T1000 (cell line): ENCODE results near the gene KASH5.
"Not testable (repeated sequence)": the region's sequence is repeated elsewhere in the genome, so short reads cannot be mapped to it uniquely, and the experiment has no call there.

Experiments used
- DNase-seq: peaks from one replicate; lab custom pipeline; 2025; ENCODE audit warnings: mixed read lengths; lab: John Stamatoyannopoulos, UW

The KASH5 gene

DNA sequence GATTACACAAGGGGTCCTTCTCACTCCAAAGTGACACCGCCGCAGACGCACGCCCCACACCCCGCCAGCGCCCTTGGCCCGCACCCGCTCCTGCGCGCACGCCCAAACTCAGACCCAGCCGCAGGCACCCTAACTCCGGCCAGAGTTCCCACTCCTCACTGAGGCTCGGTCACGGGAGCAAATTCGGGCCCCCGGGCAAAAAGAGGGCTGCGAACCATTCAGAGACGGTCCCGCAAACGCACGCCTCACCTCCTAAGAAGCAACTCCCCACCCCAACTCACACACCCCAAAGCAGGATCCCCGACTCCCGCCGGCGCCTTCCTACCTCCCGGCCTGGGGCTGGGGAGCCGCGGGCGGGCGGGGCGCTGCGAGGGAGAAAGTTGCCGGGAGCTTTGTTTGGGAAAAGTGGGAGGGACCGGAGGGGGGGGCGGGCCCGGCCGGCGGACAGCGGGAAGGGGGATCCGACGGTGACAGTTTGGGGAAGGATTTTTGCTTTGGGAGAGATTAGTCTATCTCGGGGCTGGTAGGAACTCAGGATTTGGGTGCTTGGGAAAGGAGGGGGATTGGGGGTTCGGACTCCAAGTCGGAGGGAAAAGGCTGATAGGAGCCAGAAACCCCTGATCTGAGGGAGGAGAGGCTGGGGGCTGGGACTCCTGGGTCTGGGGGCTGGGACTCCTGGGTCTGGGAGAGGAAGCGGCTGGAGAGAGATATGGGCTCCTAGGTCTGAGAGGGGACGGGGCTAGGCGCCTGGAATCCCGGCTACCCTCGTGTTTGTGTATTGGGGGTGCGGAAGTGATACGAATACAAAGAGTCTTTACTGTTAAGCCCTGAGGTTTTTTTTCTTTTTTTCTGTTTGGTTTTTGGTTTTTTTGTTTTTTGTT lies 25.8 kb upstream of the KASH5 start, which contains the start of gene TEAD2:
Gene TEAD2, minus strand, starts transcription at position 369 of the 881 bp plus-strand sequence. CDS start 2,341 bp downstream, outside the sequence.
- peak; percentile 14 for DNase-seq

DNA sequence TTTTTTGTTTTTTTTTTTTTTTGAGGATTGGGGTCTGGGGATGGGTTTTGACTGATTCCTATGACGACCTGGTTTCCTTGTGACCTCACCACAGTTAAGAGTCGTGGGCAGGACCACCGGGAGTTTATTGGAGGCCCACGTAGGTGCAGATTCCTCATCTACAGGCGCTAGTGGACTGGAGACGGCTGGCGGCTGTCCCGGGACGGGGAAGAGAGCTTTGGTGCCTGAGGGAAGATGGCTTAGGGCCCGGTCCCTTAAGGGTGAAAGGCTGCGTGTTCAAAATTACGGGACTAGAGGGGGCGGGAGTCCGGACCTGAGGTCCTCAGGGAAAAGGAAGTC lies 25.2 kb upstream of the KASH5 start:
- DNase-seq: peak; percentile 68

DNA sequence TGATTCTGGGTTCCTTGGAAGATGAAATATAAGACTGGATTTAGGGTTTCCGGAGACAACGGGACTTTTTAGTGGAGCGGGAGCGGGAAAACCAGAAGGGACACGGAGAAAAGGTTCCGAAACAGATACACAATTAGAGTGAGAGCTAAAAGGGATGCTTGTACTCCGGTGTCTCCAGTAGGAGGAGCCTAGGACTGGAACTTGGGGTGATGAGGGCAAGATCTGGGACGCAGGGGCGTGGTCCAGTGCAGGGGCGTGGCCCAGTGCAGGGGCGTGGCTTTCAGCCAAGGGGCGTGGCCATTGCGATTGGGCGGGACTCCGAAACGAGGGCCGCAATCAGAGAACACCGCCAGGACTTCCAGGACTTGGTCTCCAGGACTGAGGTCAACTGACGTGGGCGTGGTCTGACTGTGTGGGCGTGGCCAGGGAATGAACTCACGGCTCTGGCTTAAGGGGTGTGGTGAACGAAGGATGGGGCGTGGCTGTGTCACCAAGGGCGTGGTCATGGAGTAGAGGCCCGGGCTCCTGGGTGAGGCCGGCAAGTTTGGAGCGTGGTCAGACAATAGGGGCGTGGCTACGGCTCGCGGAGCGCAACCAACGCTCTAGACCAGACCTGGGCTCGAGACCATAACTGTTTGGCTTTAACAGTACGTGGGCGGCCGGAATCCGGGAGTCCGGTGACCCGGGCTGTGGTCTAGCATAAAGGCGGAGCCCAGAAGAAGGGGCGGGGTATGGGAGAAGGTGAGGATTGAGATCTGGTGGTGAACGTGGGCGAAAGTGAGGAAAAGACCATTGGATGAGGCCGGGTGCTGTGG lies 24.6 kb upstream of the KASH5 start, which contains the start of gene DKKL1:
Gene DKKL1, plus strand, starts transcription at position 610 of the 815 bp plus-strand sequence. Its CDS starts 122 bp downstream, at position 732.
- peak; percentile 99 for DNase-seq

DNA sequence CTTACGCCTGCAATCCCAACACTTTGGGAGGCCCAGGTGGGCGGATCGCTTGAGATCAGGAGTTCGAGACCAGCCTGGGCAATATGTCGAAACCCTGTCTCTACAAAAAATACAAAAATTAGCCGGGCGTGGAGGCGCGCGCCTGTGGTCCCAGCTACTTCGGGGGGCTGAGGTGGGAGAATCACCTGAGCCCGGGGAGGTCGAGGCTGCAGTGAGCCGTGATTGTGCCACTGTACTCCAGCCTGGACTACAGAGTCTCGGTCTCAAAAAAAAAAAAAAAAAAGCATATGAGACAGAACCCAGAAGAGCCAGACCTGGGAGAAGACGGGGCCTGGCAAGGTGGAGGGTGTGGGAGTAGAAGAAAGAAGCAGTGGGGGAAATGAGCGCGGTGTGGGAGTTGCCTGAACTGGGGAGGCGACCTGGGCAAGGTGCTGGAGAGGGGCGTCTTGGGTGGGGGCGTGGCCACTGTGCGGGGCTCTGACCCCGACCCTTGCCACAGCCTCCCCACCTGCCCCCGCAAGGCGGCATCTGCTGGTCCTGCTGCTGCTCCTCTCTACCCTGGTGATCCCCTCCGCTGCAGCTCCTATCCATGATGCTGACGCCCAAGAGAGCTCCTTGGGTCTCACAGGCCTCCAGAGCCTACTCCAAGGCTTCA lies 23.8 kb upstream of the KASH5 start:
- no peak for DNase-seq

DNA sequence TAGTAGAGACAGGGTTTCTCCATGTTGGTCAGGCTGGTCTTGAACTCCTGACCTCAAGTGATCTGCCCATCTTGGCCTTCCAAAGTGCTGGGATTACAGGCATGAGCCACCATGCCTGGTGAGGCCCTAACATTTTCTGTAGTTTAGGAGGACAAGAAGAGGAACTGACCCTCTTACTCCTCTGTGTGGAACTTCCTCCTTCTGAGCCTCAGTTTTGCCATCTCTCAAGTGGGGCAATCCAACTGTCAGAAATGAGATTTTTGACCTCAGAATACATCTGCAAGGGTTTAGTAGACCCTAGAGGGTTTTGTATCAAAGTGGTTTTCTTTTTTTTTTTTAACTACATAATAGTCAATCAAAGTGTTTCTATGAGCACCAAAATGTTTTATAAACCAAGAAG lies 21.9 kb upstream of the KASH5 start:
- no peak for DNase-seq

DNA sequence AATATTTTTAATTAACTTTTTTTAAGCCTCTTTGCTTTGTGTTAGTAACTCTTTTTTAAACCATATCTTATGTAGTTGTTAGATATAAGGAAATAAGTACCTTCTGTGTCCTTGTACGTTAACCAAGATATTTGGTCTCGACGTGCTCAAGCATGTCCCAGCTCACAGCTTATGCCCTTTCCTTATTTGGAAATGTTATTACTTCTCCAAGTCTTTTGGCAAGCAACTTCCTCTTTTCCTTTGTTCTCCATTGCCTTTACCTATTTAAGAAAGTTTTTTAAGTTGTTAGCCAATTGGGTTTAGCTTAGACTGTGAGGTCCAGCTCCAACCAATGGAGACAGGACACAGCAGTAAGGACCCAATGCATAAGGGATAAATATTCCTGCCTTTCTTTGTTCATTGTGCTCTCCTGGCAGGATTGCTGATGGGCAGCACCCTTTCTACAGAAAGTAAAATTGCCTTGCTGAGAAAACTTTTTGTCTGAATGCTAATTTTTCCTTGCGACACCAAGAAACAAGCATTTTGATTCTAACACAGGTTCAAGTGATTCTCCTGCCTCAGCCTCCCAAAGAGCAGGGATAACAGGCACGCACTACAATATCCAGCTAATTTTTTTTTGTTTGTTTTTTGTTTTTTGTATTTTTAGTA lies 19.2 kb upstream of the KASH5 start:
- DNase-seq: no peak

DNA sequence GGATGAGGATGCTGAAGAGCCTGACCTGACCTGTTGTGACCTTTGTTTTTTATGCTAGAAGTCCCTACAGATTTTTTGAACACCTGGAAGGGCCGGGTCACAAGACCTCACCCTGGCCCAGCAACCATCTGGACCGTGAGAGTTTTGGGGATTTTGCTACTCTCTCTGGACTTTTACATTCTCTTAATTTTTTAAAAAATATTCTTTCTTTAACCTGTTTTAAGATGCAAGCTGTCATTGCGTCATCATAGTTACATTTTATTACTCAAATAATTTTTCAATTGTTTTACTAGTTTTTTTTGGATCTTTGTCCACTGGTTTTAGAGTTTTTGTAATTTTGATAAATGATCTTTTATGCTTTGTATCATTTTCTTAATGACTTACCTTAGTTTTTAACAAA lies 16.9 kb upstream of the KASH5 start:
- DNase-seq: no peak

DNA sequence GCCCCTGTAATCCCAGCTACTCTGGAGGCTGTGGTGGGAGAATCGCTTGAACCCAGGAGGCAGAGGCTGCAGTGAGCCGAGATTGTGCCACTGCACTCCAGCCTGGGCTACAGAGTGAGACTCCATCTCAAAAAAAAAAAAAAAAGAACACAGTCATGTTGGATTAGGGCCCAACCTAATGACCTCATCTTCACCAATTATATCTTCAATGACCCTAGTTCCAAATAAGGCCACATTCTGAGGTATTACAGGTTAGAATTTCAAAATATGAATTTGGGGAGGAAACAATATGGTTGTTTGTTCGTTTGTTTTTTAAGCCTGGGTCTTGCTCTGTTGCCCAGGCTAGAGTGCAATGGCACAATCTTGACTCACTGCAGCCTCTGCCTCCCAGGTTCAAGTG lies 14.9 kb upstream of the KASH5 start:
- not testable (repeated sequence) for DNase-seq

DNA sequence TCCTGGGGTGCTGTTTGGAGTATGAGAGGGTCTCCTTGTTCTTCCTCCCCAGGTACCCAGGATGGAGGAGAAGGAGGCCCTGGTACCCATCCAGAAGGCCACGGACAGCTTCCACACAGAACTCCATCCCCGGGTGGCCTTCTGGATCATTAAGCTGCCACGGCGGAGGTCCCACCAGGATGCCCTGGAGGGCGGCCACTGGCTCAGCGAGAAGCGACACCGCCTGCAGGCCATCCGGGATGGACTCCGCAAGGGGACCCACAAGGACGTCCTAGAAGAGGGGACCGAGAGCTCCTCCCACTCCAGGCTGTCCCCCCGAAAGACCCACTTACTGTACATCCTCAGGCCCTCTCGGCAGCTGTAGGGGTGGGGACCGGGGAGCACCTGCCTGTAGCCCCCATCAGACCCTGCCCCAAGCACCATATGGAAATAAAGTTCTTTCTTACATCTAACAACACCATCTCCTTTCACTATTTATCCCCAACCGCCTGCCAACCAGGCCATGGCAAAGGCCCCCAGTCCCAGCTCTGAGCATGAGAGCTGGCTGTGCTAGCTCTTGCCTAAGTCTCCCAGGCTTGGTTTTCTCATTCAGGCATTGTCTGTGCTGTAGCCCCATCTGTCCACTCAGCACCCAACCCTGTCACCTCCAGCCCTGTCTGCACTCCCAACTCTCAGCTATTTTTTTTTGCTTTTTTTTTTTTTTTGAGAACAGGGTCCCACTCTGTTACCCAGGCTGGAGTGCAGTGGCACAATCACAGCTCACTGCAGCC lies 13.2 kb upstream of the KASH5 start:
- no peak for DNase-seq

DNA sequence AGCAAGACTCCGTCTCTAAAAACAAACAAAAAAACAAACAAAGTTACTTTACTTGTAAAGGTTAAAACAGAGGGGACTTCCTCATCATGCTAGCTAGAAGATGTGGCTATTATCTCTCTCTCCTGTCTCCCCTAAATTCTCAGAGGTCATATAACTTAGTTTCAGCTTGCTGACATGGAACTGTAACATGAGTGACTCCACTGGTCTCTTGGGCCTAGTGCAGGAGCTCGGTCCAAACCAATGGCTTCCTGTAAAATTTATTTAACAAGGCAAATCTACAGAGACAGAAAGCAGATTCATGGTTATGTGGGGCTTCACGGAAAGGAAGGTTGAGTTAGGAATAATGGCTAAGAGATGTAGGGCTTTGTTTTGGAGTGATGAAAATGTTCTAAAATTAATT lies 9.5 kb upstream of the KASH5 start:
- DNase-seq: no peak

DNA sequence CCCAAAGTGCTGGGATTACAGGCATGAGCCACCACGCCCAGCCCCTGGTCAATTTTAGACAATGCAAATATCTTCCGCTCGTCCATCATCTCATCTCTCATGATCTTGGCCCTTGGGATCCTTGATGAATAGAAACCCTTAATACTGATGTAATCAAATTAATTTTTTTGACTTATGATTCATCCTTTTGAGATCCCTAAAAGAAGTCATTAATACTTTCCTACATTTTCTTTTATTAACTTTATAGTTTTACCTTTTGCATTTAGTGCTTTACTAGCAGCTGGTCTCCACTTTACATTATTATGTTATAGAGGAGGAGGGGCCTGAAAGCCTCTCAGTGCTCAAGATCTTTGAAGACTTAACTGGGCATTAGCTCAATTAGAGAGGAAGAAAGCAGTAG lies 7.7 kb upstream of the KASH5 start:
- no peak for DNase-seq

DNA sequence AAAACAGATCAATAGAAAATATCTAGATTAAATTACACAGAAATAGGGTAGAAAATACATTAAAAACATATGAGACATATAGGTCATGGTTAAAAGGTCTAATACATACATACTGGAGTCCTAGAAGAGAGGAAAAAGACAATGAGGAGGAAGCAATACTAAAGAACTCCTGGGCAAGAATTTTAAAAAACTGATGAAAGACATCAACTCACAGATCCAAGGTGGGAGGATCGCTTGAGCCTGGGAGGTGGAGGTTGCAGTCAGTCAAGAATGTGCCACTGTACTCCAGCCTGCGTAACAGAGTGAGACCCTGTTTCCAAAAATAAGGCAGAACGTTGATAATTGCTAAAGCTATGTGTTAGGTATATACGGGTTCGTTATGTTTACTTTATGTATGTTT lies 5.4 kb upstream of the KASH5 start:
- no peak for DNase-seq

DNA sequence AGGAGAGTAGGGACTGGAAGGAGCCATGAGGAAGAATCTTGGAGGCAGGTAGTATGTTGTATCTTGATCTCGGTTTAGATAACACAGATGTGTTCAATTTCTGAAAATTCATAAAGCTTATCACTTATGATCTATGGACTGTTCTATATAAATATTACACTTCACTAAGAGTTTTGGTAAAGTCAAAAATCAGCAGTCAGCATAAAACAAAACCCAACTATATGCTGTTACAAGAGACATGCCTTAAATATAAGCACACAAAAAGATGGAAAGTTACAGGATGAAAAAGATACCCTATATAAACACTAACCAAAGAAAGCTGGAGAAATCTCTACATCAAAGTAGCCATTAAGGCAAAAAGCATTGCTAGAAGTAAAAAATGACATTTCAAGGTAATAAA lies 4.5 kb upstream of the KASH5 start:
- no peak for DNase-seq

DNA sequence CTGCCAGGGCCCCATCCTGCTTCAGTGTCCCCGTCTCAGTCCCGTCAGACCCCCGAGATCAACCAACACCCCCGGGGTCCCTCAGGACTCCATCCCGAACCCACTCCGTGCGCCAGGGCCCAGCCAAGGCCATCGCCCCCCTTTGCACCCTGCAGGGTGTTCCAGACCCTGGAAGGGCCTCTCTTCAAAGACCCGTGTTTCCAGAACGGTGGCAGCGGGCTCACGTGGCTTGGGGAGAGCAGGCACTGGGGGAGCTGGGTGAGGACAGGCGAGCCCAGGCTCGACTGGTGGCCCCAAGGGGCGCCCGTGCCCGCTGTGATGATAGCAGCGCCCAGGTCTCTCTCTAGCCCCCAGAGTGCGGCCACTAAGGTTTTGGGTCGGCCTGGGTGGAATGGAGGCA lies 1.4 kb downstream of the KASH5 start:
- no peak for DNase-seq

DNA sequence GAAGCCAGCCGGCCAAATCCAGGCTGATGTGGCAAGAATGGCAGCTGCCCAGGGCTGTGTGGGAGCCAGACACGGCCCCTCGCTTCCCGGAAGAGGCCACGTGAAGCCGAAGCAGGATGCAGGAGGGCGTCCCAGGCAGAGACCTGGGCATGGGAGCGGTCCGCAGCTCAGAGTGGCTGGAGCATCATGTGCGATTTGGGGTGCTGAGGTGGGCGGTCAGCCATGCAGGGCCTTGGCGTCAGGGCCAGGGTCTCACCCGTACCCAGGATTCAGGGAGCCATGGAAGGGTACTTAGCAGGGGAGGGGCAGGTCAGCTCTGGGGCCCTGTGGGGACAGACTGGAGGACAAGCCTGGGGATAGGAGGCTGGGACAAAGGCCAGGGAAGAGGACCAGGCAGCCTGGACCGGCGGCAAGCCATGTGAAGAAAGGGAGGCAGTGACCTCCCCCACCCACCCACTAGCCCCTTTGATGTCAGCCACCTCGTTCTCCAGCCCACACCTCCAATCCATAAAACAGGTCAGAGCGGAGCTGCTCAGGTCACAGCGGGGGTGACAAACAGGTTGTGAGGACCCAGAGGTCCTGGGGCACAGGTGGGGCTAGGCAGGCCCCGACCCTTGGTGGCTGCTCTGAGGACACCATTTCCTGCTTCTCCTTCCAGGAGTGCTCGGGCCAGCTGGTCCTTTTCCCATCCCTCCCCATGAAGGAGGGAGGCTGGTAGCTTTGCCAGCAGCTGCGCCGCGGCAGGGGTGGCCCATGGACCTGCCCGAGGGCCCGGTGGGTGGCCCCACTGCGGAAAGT lies 2.3 kb downstream of the KASH5 start:
- no peak for DNase-seq

DNA sequence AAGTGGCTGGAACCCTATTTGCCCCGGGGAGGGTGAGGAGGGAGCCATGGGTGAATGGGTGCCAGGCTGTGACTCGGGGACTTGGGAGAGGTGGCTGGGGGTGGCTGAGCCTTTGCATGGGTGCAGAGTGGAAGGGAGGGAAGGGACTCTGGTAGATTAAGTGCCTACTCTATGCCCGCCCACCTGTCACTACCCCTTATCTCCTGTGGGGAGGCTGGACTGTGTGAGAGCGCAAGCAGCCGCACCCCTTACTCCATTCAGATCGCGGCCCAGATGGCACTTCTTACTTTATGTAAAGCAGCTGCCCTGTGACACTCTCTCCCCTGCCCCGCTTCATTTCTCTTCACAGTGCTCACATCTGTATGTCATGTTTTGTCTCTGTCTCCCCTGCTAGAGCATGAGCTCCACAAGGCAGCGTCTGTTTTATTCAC lies 2.9 kb downstream of the KASH5 start:
- DNase-seq: no peak

DNA sequence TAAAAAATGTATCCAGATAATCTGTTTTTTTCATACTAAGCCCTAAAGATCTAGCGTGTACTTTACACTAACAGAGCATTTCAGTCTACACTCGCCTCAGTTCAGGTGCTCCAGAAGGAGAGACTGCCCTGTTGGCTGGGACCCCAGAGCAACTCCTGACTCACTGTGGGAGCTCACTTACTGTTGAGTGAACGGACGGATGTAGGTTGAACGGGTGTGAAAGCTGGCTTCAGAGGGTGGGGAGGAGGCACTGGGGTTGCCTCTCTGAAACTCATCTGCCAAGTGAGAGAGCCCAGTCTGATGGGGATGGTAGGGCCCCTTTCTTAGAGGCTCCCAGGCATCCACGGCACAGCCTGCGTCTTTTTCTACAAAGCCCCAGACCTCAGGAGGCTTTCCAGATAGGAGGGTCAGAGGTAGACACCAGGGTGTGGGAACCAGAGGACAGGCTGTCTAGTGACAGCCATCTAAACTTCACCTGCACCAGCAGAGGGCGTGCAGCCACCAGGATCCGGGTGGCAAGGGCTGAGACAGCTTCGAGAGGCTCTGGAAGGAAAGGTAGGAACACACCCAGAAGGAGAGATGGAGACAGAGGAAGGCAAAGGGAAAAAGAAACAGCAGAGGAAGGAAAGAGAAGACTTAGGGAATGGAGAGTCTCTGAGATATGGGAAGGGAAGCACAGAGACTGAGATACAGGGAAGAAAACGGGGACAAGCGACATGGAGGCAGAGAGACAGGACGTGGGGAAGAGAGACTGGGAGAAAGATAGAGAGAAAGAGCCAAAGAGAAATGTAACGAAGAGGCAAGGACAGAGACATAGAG lies 3.7 kb downstream of the KASH5 start:
- peak; percentile 17 for DNase-seq

DNA sequence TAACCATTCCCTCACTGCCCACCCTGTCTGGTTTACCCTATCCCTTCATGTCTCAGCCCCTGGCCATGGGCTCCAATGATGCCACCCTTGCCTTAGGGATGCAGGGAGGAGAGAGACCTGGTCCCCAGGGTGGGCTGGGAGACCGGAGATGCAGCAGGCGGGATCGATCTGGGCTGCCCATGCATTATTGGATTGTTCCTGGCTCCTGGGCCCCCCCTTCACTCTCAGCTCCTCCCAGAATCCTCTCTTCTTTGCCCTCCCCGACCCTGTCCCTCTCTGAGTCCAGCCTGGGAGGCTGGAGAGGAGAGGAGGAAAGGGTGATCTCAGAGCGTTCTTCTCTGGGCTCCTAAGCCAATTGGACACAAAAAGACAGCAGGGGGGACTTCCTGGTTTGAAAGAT lies 5.8 kb downstream of the KASH5 start:
- DNase-seq: no peak
